ENCODE results near the gene EMC8.

Gene EMC8

GRCh38 chr16:85810742-85811115 lies 11.4 kb upstream of the EMC8 start:
- Histone ChIP-seq H4K91ac (ENCODE audit: low read depth, low read length) (no peak overlapping the region), H2AFZ (ENCODE audit: insufficient read depth, low read length, poor library complexity) (no peak overlapping the region), H4K8ac (ENCODE audit: low read depth, low read length) (no peak overlapping the region), H2BK120ac (ENCODE audit: insufficient read depth, low read length, poor library complexity) (no peak overlapping the region), H3K23ac (ENCODE audit: low read length) (no peak overlapping the region), H3K79me2 (ENCODE audit: control insufficient read depth, insufficient read depth, low read length, poor library complexity) (no peaks in the 10 kb centered on the region), H4K12ac (ENCODE audit: low read depth, low read length) (no peak overlapping the region), H3K4me1 (ENCODE audit: control insufficient read depth in 1 of 2, insufficient read depth in 2 of 2, low read length in 2 of 2) (no peaks in the 10 kb centered on the region), H3K9ac (ENCODE audit: low read length) (no peak overlapping the region), H3K4me3 (ENCODE audit: low read depth, low read length) (no peak overlapping the region), H3K9me3 (ENCODE audit: insufficient read depth, low read depth, low read length) (peaks cover 2% of the 10 kb centered on the region), H3K4me2 (ENCODE audit: low read length) (no peak overlapping the region), H3K36me3 (ENCODE audit: control insufficient read depth in 1 of 2, insufficient read depth in 2 of 2, low read length in 2 of 2) (peaks cover 8 to 13% of the 10 kb centered on the region in 2 experiments), H2AK5ac (ENCODE audit: low read length) (no peak overlapping the region), H3K18ac (ENCODE audit: low read length) (no peak overlapping the region), H2BK12ac (ENCODE audit: low read length) (no peak overlapping the region), H3K27ac (ENCODE audit: low read depth, low read length) (no peak overlapping the region), H3K79me1 (ENCODE audit: low read length) (no peaks in the 10 kb centered on the region), H3K4ac (ENCODE audit: low read depth, low read length) (no peak overlapping the region), H3K27me3 (ENCODE audit: insufficient read depth, low read length) (no peaks in the 10 kb centered on the region), H2BK5ac (ENCODE audit: low read depth, low read length, poor library complexity) (no peak overlapping the region), H3K14ac (ENCODE audit: low read length) (no peak overlapping the region)
- no peak for DNase-seq
- no CpG with 5 or more reads among the region's 7 CpGs for WGBS (ENCODE audit: extremely low coverage, insufficient coverage, insufficient read length)

- no CpG with 5 or more reads among the region's 13 CpGs for WGBS (ENCODE audit: extremely low coverage, insufficient coverage, insufficient read length)
- no peak overlapping the region for H3K18ac ChIP-seq (ENCODE audit: low read length)
- peaks cover 2% of the 10 kb centered on the region for H3K9me3 ChIP-seq (ENCODE audit: insufficient read depth, low read depth, low read length)
These were observed 10.9 kb upstream of the EMC8 start for GRCh38 chr16:85810097-85810741.

GRCh38 chr16:85809645-85810044 lies 10.3 kb upstream of the EMC8 start:
- H2BK12ac ChIP-seq (ENCODE audit: low read length): no peak overlapping the region
- no peak overlapping the region for H3K18ac ChIP-seq (ENCODE audit: low read length)
- no peak overlapping the region for H2AK5ac ChIP-seq (ENCODE audit: low read length)
- no peaks in the 10 kb centered on the region for H3K4me1 ChIP-seq (ENCODE audit: control insufficient read depth in 1 of 2, insufficient read depth in 2 of 2, low read length in 2 of 2)
- WGBS (ENCODE audit: extremely low coverage, insufficient coverage, insufficient read length): no CpG with 5 or more reads among the region's 10 CpGs
- H3K27me3 ChIP-seq (ENCODE audit: insufficient read depth, low read length): no peaks in the 10 kb centered on the region
- H3K4me3 ChIP-seq (ENCODE audit: low read depth, low read length): no peak overlapping the region
- no peak overlapping the region for H4K8ac ChIP-seq (ENCODE audit: low read depth, low read length)
- no peaks in the 10 kb centered on the region for H3K79me2 ChIP-seq (ENCODE audit: control insufficient read depth, insufficient read depth, low read length, poor library complexity)
- H4K91ac ChIP-seq (ENCODE audit: low read depth, low read length): no peak overlapping the region
- H2BK5ac ChIP-seq (ENCODE audit: low read depth, low read length, poor library complexity): no peak overlapping the region
- no peak overlapping the region for H3K4ac ChIP-seq (ENCODE audit: low read depth, low read length)
- no peak overlapping the region for H3K9ac ChIP-seq (ENCODE audit: low read length)
- no peak for DNase-seq
- no peak overlapping the region for H2BK120ac ChIP-seq (ENCODE audit: insufficient read depth, low read length, poor library complexity)
- no peak overlapping the region for H3K23ac ChIP-seq (ENCODE audit: low read length)
- no peak overlapping the region for H3K14ac ChIP-seq (ENCODE audit: low read length)
- H3K36me3 ChIP-seq (ENCODE audit: control insufficient read depth in 1 of 2, insufficient read depth in 2 of 2, low read length in 2 of 2): peaks cover 19 to 24% of the 10 kb centered on the region in 2 experiments
- no peaks in the 10 kb centered on the region for H3K79me1 ChIP-seq (ENCODE audit: low read length)
- H4K12ac ChIP-seq (ENCODE audit: low read depth, low read length): no peak overlapping the region
- H2AFZ ChIP-seq (ENCODE audit: insufficient read depth, low read length, poor library complexity): no peak overlapping the region
- peaks cover 2% of the 10 kb centered on the region for H3K9me3 ChIP-seq (ENCODE audit: insufficient read depth, low read depth, low read length)
- H3K4me2 ChIP-seq (ENCODE audit: low read length): no peak overlapping the region
- no peak overlapping the region for H3K27ac ChIP-seq (ENCODE audit: low read depth, low read length)

More at GRCh38 chr16:85810097-85810741, 10.9 kb upstream of the EMC8 start:
- Histone ChIP-seq H3K23ac (ENCODE audit: low read length) (no peak overlapping the region), H3K79me1 (ENCODE audit: low read length) (no peaks in the 10 kb centered on the region), H3K4me1 (ENCODE audit: control insufficient read depth in 1 of 2, insufficient read depth in 2 of 2, low read length in 2 of 2) (no peaks in the 10 kb centered on the region), H3K4me2 (ENCODE audit: low read length) (no peak overlapping the region), H3K27ac (ENCODE audit: low read depth, low read length) (no peak overlapping the region), H4K12ac (ENCODE audit: low read depth, low read length) (no peak overlapping the region), H3K79me2 (ENCODE audit: control insufficient read depth, insufficient read depth, low read length, poor library complexity) (no peaks in the 10 kb centered on the region), H3K4ac (ENCODE audit: low read depth, low read length) (no peak overlapping the region), H2AFZ (ENCODE audit: insufficient read depth, low read length, poor library complexity) (no peak overlapping the region), H3K36me3 (ENCODE audit: control insufficient read depth in 1 of 2, insufficient read depth in 2 of 2, low read length in 2 of 2) (peaks cover 13 to 18% of the 10 kb centered on the region in 2 experiments), H2AK5ac (ENCODE audit: low read length) (no peak overlapping the region), H2BK120ac (ENCODE audit: insufficient read depth, low read length, poor library complexity) (no peak overlapping the region), H3K4me3 (ENCODE audit: low read depth, low read length) (no peak overlapping the region), H3K27me3 (ENCODE audit: insufficient read depth, low read length) (no peaks in the 10 kb centered on the region), H2BK12ac (ENCODE audit: low read length) (no peak overlapping the region), H2BK5ac (ENCODE audit: low read depth, low read length, poor library complexity) (no peak overlapping the region), H4K8ac (ENCODE audit: low read depth, low read length) (no peak overlapping the region), H4K91ac (ENCODE audit: low read depth, low read length) (no peak overlapping the region), H3K14ac (ENCODE audit: low read length) (no peak overlapping the region), H3K9ac (ENCODE audit: low read length) (no peak overlapping the region)
- no peak for DNase-seq

GRCh38 chr16:85808926-85809325 lies 9.6 kb upstream of the EMC8 start:
- no peaks in the 10 kb centered on the region for H3K79me2 ChIP-seq (ENCODE audit: control insufficient read depth, insufficient read depth, low read length, poor library complexity)
- no peaks in the 10 kb centered on the region for H3K79me1 ChIP-seq (ENCODE audit: low read length)
- H3K14ac ChIP-seq (ENCODE audit: low read length): no peak overlapping the region
- H3K27ac ChIP-seq (ENCODE audit: low read depth, low read length): no peak overlapping the region
- H2AK5ac ChIP-seq (ENCODE audit: low read length): no peak overlapping the region
- H3K4me3 ChIP-seq (ENCODE audit: low read depth, low read length): no peak overlapping the region
- no peak overlapping the region for H4K12ac ChIP-seq (ENCODE audit: low read depth, low read length)
- no peak for DNase-seq
- H3K23ac ChIP-seq (ENCODE audit: low read length): no peak overlapping the region
- peaks cover 2% of the 10 kb centered on the region for H3K9me3 ChIP-seq (ENCODE audit: insufficient read depth, low read depth, low read length)
- no CpG with 5 or more reads among the region's 7 CpGs for WGBS (ENCODE audit: extremely low coverage, insufficient coverage, insufficient read length)
- no peak overlapping the region for H2AFZ ChIP-seq (ENCODE audit: insufficient read depth, low read length, poor library complexity)
- no peak overlapping the region for H3K9ac ChIP-seq (ENCODE audit: low read length)
- no peak overlapping the region for H2BK120ac ChIP-seq (ENCODE audit: insufficient read depth, low read length, poor library complexity)
- H3K36me3 ChIP-seq (ENCODE audit: control insufficient read depth in 1 of 2, insufficient read depth in 2 of 2, low read length in 2 of 2): peaks cover 22 to 28% of the 10 kb centered on the region in 2 experiments
- no peaks in the 10 kb centered on the region for H3K27me3 ChIP-seq (ENCODE audit: insufficient read depth, low read length)
- no peaks in the 10 kb centered on the region for H3K4me1 ChIP-seq (ENCODE audit: control insufficient read depth in 1 of 2, insufficient read depth in 2 of 2, low read length in 2 of 2)
- H3K4me2 ChIP-seq (ENCODE audit: low read length): no peak overlapping the region
- no peak overlapping the region for H3K18ac ChIP-seq (ENCODE audit: low read length)
- H4K8ac ChIP-seq (ENCODE audit: low read depth, low read length): no peak overlapping the region
- H2BK12ac ChIP-seq (ENCODE audit: low read length): no peak overlapping the region
- H4K91ac ChIP-seq (ENCODE audit: low read depth, low read length): no peak overlapping the region
- no peak overlapping the region for H2BK5ac ChIP-seq (ENCODE audit: low read depth, low read length, poor library complexity)
- H3K4ac ChIP-seq (ENCODE audit: low read depth, low read length): no peak overlapping the region

Data from trophoblast cell (in vitro differentiated cells and primary cell).